Astrocyte (in vitro differentiated cells and primary cell): ENCODE results near the gene KCNG4.

ENCODE experiments used
- EZH2 ChIP-seq: IDR thresholded peaks from 2 replicates; pipeline ENCODE4 v1.6.1; 2012; ENCODE audit warnings: mild to moderate bottlenecking, low read length, inconsistent platforms; ENCODE audit not compliant: insufficient read depth
- TF ChIP-seq, protein P1 (sequence below): IDR thresholded peaks from 2 replicates; pipeline ENCODE4 v1.5.1; 2011; ENCODE audit warnings: low read depth, mild to moderate bottlenecking, inconsistent platforms, low read length, moderate library complexity; ENCODE audit not compliant: insufficient read depth

DNA sequence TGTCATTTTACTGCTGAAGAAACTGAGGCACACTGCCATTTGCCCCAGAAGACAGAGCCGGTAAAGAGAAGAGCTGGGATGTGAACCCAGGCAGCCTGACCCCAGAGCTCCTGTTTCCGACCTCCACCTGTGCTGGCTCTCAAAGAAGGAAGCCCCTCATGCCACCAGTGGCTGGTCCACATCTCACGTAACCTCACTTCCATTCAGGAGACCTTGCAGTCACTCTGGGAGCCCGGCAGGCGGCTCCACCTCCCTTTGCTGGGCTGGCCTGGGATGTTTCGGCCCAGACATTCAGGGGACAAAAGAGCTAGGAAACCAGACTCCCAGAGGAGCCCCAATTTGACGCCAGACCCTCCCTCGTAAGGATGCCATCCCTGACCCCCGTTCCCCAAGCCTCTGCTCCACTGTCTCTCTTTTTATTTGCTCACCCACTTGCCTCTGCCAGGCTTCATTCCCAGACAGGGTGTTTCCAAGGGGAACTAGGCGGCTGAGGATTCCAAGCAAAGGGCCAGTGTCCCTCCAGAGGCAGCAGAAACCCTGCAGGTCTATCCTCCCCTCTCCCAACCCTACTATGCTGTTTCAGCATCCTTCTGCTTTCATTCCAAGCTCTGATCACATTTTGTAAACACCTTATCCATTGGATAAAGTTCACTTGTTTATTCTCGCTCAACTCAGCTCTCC lies 55.8 kb downstream of the KCNG4 start:
- TF ChIP-seq, protein P1, sequence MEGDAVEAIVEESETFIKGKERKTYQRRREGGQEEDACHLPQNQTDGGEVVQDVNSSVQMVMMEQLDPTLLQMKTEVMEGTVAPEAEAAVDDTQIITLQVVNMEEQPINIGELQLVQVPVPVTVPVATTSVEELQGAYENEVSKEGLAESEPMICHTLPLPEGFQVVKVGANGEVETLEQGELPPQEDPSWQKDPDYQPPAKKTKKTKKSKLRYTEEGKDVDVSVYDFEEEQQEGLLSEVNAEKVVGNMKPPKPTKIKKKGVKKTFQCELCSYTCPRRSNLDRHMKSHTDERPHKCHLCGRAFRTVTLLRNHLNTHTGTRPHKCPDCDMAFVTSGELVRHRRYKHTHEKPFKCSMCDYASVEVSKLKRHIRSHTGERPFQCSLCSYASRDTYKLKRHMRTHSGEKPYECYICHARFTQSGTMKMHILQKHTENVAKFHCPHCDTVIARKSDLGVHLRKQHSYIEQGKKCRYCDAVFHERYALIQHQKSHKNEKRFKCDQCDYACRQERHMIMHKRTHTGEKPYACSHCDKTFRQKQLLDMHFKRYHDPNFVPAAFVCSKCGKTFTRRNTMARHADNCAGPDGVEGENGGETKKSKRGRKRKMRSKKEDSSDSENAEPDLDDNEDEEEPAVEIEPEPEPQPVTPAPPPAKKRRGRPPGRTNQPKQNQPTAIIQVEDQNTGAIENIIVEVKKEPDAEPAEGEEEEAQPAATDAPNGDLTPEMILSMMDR = no peak
- no peak for TF ChIP-seq EZH2
